Lower leg skin (tissue), 3 donors: ENCODE data around the gene STK35.

ENCODE experiments used
- CTCF ChIP-seq, 3 donors: fragments of 450-650 bp; IDR thresholded peaks; one replicate each; pipeline ENCODE4 v1.5.1; 2016; ENCODE audit warnings: antibody characterized with exemption in 3 of 3, mild to moderate bottlenecking in 3 of 3, moderate library complexity in 2 of 3
- POLR2A ChIP-seq, 2 donors: fragments of 450-650 bp; IDR thresholded peaks; one replicate each; pipeline ENCODE4 v1.6.1; 2016 to 2017; ENCODE audit warnings: antibody characterized with exemption in 2 of 2, mild to moderate bottlenecking in 1 of 2, moderate library complexity in 1 of 2

GRCh38 chr20:2101865-2102584 lies 398 bp downstream of the STK35 start:
- TF ChIP-seq CTCF (IDR thresholded peaks at IDR 0.05) (no peak), POLR2A (IDR thresholded peaks at IDR 0.05) (no peak)
